Measurements from ENCODE around the gene SPECC1. TPM values are rescaled to one million over a fixed set of nuclear protein-coding genes. Genes with fewer than 3 reads are reported as not detected.

SPECC1 gene
- polyA plus RNA-seq, 1 of the 3 experiments (the other 2 are of a cell fraction), result 11.2 TPM

GRCh38 chr17:20085283-20085845 lies 76.2 kb downstream of the SPECC1 start:
- TF ChIP-seq TAF1 (IDR thresholded peaks at IDR 0.05; ENCODE audit: borderline replicate concordance, low read depth, low read length) (no peak), RXRA (IDR thresholded peaks at IDR 0.05; ENCODE audit: borderline replicate concordance, low read depth) (no peak), MEF2A (IDR thresholded peaks at IDR 0.05; ENCODE audit: borderline replicate concordance, low read depth) (no peak), SMC3 (IDR thresholded peaks at IDR 0.05; ENCODE audit: low read depth, low read length) (no peak), PBX3 (IDR thresholded peaks at IDR 0.05) (no peak), MXI1 (IDR thresholded peaks at IDR 0.05; ENCODE audit: low read depth, low read length) (no peak), NFIC (IDR thresholded peaks at IDR 0.05; ENCODE audit: borderline replicate concordance) (no peak), GABPA (IDR thresholded peaks at IDR 0.05; ENCODE audit: low read depth) (no peak), RAD21 (IDR thresholded peaks at IDR 0.05; ENCODE audit: low read length) (no peak), EZH2phosphoT487 (IDR thresholded peaks at IDR 0.05; ENCODE audit: borderline replicate concordance, low read depth) (no peak), USF1 (IDR thresholded peaks at IDR 0.05; ENCODE audit: borderline replicate concordance, low read depth) (no peak), JUND (IDR thresholded peaks at IDR 0.05) (no peak)

GRCh38 chr17:20086416-20087076 lies 77.4 kb downstream of the SPECC1 start:
- Histone ChIP-seq H3K4me2 (no peak overlapping the region), H3K9me2 (no peaks in the 10 kb centered on the region), H2AFZ (ENCODE audit: low read depth) (no peak overlapping the region), H3K36me3 (replicated peaks in 1 of 2; ENCODE audit: control insufficient read depth in 1 of 2, insufficient read depth in 2 of 2, low read length in 1 of 2) (no peaks in the 10 kb centered on the region), H3K4me3 (ENCODE audit: low read depth in 2 of 2, low read length in 1 of 2) (no peak overlapping the region), H3K9me3 (no peaks in the 10 kb centered on the region; the same call in 1 of the 2 replicates), H4K20me1 (ENCODE audit: insufficient read depth) (no peaks in the 10 kb centered on the region), H3K27ac (ENCODE audit: low read depth in 2 of 2, low read length in 1 of 2) (no peak overlapping the region), H3F3A (replicated peaks; ENCODE audit: insufficient read depth) (no peaks in the 10 kb centered on the region), H3K4me1 (ENCODE audit: control insufficient read depth in 1 of 2, insufficient read depth in 2 of 2, low read depth in 1 of 2, low read length in 1 of 2) (peaks cover 0 to 18% of the 10 kb centered on the region in 2 experiments; a peak in 1 of 4 replicates), H3K79me2 (ENCODE audit: insufficient read depth) (no peaks in the 10 kb centered on the region), H3K27me3 (ENCODE audit: insufficient read depth) (no peaks in the 10 kb centered on the region), H3K9ac (no peak overlapping the region)
- ChIA-PET POLR2A (no interaction called here), CTCF (interaction anchor here (1.0 to 1.8 kb wide), 3 partner anchors 9 to 76 kb away, joined by 4 to 6 read pairs (median 5); no protein-coding TSS in a partner anchor)
- DNase-seq, result peak; percentile 55
- 85% methylated on average over 7 of the region's 7 CpGs for WGBS (ENCODE audit: low lambda C conversion rate)
- TF ChIP-seq GATA2 (CRISPR knock-in tag; IDR thresholded peaks at IDR 0.05) (peak; percentile 69), GABPA (IDR thresholded peaks at IDR 0.05; ENCODE audit: low read depth) (no peak)

More at GRCh38 chr17:20085283-20085845, 76.2 kb downstream of the SPECC1 start:
- Histone ChIP-seq H4K20me1 (ENCODE audit: insufficient read depth) (no peaks in the 10 kb centered on the region), H3K4me1 (ENCODE audit: control insufficient read depth in 1 of 2, insufficient read depth in 2 of 2, low read depth in 1 of 2, low read length in 1 of 2) (peaks cover 0 to 15% of the 10 kb centered on the region in 2 experiments; a peak in 1 of 4 replicates), H3K36me3 (replicated peaks in 1 of 2; ENCODE audit: control insufficient read depth in 1 of 2, insufficient read depth in 2 of 2, low read length in 1 of 2) (no peaks in the 10 kb centered on the region), H2AFZ (ENCODE audit: low read depth) (no peak overlapping the region), H3F3A (replicated peaks; ENCODE audit: insufficient read depth) (no peaks in the 10 kb centered on the region), H3K4me3 (ENCODE audit: low read depth in 2 of 2, low read length in 1 of 2) (no peak overlapping the region), H3K27ac (ENCODE audit: low read depth in 2 of 2, low read length in 1 of 2) (no peak overlapping the region), H3K9me3 (no peaks in the 10 kb centered on the region; the same call in 1 of the 2 replicates), H3K79me2 (ENCODE audit: insufficient read depth) (no peaks in the 10 kb centered on the region), H3K4me2 (no peak overlapping the region), H3K9me2 (no peaks in the 10 kb centered on the region), H3K27me3 (ENCODE audit: insufficient read depth) (no peaks in the 10 kb centered on the region), H3K9ac (no peak overlapping the region)
- no peak for DNase-seq
- 90% methylated on average over 15 of the region's 15 CpGs for WGBS (ENCODE audit: low lambda C conversion rate)
- POLR2A ChIA-PET, result no interaction called here
- CTCF ChIA-PET, result interaction anchor here (0.7 to 0.8 kb wide), 2 partner anchors 77 to 279 kb away, joined by 3 read pairs; no protein-coding TSS in a partner anchor
